CD4-positive, alpha-beta T cell (primary cell): Measurements from ENCODE around the gene CDCP2. TPM values are rescaled to one million over a fixed set of nuclear protein-coding genes. Genes with fewer than 3 reads are reported as not detected.

ENCODE experiments used
- ATAC-seq: fragments of 200-7000 bp; cut with Tn5 transposase; one replicate; pipeline ENCODE4 v1.10.0; 2022; ENCODE audit warnings: mild to moderate bottlenecking; ENCODE audit not compliant: poor library complexity
- CTCF ChIA-PET: fragments of 350-600 bp; sonication (Branson Sonifier 250); formaldehyde crosslinking; loops from one replicate; lab custom pipeline; 2021; ENCODE audit warnings: antibody characterized with exemption, inconsistent platforms; lab: Charles Lee
- POLR2A ChIA-PET: fragments of 350-600 bp; sonication (Branson Sonifier 250); formaldehyde crosslinking; loops from one replicate; lab custom pipeline; 2021; ENCODE audit warnings: antibody characterized with exemption, inconsistent platforms; lab: Charles Lee
- DNase-seq, 14 experiments: peaks; one replicate each; pipeline ENCODE4 v3.0.0-alpha.2; 2013 to 2020; ENCODE audit warnings: mixed read lengths in 2 of 14
- H3K27ac ChIP-seq, 2 donors: one replicate each; pipeline versions ENCODE4 v1.5.1 to v1.7.0; 2013; ENCODE audit warnings: low read length in 2 of 2, low read depth in 1 of 2, mild to moderate bottlenecking in 1 of 2
- H3K27me3 ChIP-seq, 2 experiments: 1 replicate in 1 of 2; 2 replicates in 1 of 2; pipeline versions ENCODE4 v1.6.1 to v1.7.0; 2013; ENCODE audit warnings: low read length in 2 of 2, control low read depth in 1 of 2, mild to moderate bottlenecking in 1 of 2, moderate library complexity in 1 of 2; ENCODE audit not compliant: insufficient read depth in 2 of 2, control insufficient read depth in 1 of 2
- H3K36me3 ChIP-seq: one replicate; pipeline ENCODE4 v1.6.1; 2013; ENCODE audit warnings: low read length, control low read depth; ENCODE audit not compliant: insufficient read depth
- H3K4me1 ChIP-seq: one replicate; pipeline ENCODE4 v1.6.1; 2013; ENCODE audit warnings: low read length, control low read depth; ENCODE audit not compliant: insufficient read depth
- H3K4me3 ChIP-seq: one replicate; pipeline ENCODE4 v1.5.1; 2013; ENCODE audit warnings: mild to moderate bottlenecking, low read length, moderate library complexity
- H3K9me3 ChIP-seq, 2 experiments: 1 replicate in 1 of 2; 2 replicates in 1 of 2; pipeline versions ENCODE4 v1.6.1 to v1.7.0; 2013; ENCODE audit warnings: low read length in 2 of 2, mild to moderate bottlenecking in 2 of 2, control low read depth in 1 of 2, moderate library complexity in 1 of 2; ENCODE audit not compliant: control insufficient read depth in 1 of 2, insufficient read depth in 1 of 2
- H3K27ac Mint-ChIP-seq: one replicate; pipeline ENCODE4 v1.8.0; 2020; ENCODE audit warnings: mixed read lengths
- H3K27me3 Mint-ChIP-seq: one replicate; pipeline ENCODE4 v1.8.0; 2021; ENCODE audit warnings: mixed read lengths
- H3K36me3 Mint-ChIP-seq: one replicate; pipeline ENCODE4 v1.8.0; 2021; ENCODE audit warnings: low read depth, mixed read lengths
- H3K4me1 Mint-ChIP-seq: one replicate; pipeline ENCODE4 v1.8.0; 2021; ENCODE audit warnings: low read depth, mixed read lengths
- H3K4me3 Mint-ChIP-seq: one replicate; pipeline ENCODE4 v1.8.0; 2020; ENCODE audit warnings: mild to moderate bottlenecking, mixed read lengths
- H3K9me3 Mint-ChIP-seq: one replicate; pipeline ENCODE4 v1.8.0; 2020; ENCODE audit warnings: mixed read lengths
- intact Hi-C, 2 experiments: fragments of 100-400 bp; cut with DNase I in 1 of 2; cut with micrococcal nuclease in 1 of 2; formaldehyde crosslinking; loops; one replicate each; pipeline versions ENCODE4 v1.15.1 to v1.9.0; 2023 to 2025; cut with DNase I, micrococcal nuclease
- total RNA-seq, 174 experiments: library from RNA in 2 of 174; stranded (reverse) in 2 of 174; gene quantifications; one replicate each; pipeline ENCODE4 v1.2.3 and lab custom pipeline; 2021 to 2026
- TF ChIP-seq, protein P1 (sequence below): fragments of 200-600 bp; IDR thresholded peaks from one replicate; pipeline ENCODE4 v1.8.0; 2022; ENCODE audit warnings: antibody characterized with exemption, mild to moderate bottlenecking

The CDCP2 gene
- total RNA-seq, 2 experiments from 2014 or later: not detected

DNA sequence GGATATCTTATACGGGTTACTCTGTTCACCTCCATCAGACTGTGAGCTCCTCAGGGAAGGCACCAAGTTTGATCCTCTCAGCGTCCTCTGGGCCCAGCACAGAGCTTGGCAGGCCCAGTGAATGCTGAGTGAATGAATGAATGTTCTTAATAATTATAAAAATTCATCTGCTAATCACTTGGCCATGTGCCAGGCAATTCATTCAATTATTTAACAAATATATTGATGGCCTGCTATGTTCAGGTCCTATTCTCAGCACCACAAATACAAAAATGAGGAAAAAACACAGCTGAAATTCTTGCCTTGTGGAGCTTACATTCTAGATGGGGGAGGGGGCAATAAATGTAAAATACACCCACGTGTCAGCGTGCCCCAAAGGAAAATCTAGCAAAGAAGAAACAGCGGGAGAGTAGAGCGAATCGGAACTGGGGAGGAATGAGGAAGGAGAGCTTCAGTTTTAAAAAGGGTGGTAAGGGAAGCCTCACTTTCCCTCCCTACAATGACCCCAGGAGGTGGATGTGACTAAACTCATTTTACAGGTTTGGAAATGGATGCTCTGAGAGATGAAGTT is 15.8 kb downstream of the CDCP2 start:
- Histone ChIP-seq H3K9me3 (peaks cover 0 to 4% of the 10 kb centered on the region in 2 experiments), H3K4me1 (no peaks in the 10 kb centered on the region), H3K36me3 (no peaks in the 10 kb centered on the region), H3K27me3 (no peaks in the 10 kb centered on the region), H3K27ac (no peak overlapping the region), H3K4me3 (no peak overlapping the region)
- Mint-ChIP-seq H3K4me1 (no peaks in the 10 kb centered on the region), H3K36me3 (no peaks in the 10 kb centered on the region), H3K27me3 (no peaks in the 10 kb centered on the region), H3K27ac (no peak overlapping the region), H3K4me3 (no peak overlapping the region), H3K9me3 (no peaks in the 10 kb centered on the region)
- ChIA-PET POLR2A (no interaction called here), CTCF (no interaction called here)
- intact Hi-C loops: no loop called here
- DNase-seq: no peak
- TF ChIP-seq, protein P1, sequence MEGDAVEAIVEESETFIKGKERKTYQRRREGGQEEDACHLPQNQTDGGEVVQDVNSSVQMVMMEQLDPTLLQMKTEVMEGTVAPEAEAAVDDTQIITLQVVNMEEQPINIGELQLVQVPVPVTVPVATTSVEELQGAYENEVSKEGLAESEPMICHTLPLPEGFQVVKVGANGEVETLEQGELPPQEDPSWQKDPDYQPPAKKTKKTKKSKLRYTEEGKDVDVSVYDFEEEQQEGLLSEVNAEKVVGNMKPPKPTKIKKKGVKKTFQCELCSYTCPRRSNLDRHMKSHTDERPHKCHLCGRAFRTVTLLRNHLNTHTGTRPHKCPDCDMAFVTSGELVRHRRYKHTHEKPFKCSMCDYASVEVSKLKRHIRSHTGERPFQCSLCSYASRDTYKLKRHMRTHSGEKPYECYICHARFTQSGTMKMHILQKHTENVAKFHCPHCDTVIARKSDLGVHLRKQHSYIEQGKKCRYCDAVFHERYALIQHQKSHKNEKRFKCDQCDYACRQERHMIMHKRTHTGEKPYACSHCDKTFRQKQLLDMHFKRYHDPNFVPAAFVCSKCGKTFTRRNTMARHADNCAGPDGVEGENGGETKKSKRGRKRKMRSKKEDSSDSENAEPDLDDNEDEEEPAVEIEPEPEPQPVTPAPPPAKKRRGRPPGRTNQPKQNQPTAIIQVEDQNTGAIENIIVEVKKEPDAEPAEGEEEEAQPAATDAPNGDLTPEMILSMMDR: no peak
- ATAC-seq: no peak

DNA sequence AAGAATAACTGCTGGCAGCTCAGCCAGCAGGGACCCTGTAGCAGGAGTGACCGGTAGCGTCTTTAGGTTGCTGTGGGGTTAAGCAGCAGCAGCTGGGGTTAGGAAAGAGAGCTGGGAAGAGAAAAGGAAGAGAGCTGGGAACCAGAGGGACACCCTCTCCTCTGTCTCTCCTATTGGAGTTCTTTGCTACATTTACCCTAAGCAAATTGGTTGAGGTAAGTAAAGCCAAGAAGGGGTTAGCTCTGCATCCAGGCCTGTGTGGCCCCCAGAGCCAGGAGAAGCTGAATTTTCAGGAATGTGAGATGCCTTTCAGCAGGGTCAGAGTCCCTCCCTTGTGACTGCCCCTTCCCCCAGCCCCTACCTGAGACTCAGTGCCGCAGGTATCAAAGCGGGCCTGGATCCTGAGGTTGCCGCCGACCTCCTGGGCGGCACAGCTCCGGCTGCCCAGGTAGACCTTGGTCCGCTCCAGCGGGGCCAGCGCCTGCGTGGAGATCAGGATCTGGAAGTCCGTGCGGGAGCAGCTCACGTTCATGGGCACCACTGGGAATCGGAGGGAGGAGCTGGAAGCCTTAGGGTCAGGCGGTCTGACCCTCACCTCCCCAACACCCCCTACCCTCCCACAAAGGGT is 16.4 kb downstream of the CDCP2 start:
- no peak for ATAC-seq
- no peak overlapping the region for H3K27ac Mint-ChIP-seq
- intact Hi-C loops: no loop called here
- CTCF ChIA-PET: interaction anchor here (0.6 kb wide), 1 partner anchor 8 kb away, joined by 3 read pairs; no protein-coding TSS in a partner anchor
- Histone ChIP-seq H3K4me1 (no peaks in the 10 kb centered on the region), H3K27ac (no peak overlapping the region), H3K27me3 (no peaks in the 10 kb centered on the region), H3K4me3 (no peak overlapping the region), H3K9me3 (peaks cover 0 to 4% of the 10 kb centered on the region in 2 experiments), H3K36me3 (no peaks in the 10 kb centered on the region)
- no peak for DNase-seq
- POLR2A ChIA-PET: no interaction called here
- H3K27me3 Mint-ChIP-seq: no peaks in the 10 kb centered on the region
- no peaks in the 10 kb centered on the region for H3K36me3 Mint-ChIP-seq
- H3K4me3 Mint-ChIP-seq: no peak overlapping the region
- H3K4me1 Mint-ChIP-seq: no peaks in the 10 kb centered on the region
- no peaks in the 10 kb centered on the region for H3K9me3 Mint-ChIP-seq
- TF ChIP-seq, protein P1: no peak

DNA sequence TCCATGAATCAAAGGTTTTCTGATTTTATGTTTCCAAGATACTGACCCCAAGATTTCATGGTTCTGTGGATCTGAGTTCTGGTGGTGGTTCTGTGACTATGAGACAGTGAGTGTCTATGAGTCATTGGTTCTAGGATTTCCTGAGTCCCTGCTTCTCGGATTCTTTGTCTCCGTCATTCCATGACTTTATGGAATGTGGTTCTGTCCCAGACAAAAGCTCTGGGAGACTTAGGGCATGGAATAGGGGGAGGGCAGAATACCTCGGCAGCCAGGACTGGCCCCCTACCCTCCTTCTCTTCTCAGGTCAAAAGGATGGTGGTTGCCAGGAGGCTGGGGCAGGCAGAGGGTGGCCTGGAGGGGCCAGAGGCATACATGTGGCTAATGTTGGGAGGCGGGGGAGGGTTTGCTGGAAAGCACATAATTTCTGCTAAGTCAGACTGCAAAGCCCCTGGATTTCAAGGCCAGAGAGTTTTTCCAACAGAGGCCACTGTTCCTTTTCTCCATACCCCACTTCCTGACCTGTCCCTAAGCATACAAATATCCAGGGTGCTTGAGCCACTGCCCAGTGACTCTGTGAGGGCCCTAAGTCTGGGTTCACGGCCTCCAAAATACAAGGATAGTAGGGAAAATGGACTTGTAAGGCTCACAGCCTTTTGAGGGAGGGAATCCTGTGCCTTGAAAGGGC is 17.2 kb downstream of the CDCP2 start:
- TF ChIP-seq, protein P1: no peak
- DNase-seq (no peak), ATAC-seq (no peak)
- H3K27me3 Mint-ChIP-seq: no peaks in the 10 kb centered on the region
- Histone ChIP-seq H3K4me1 (no peaks in the 10 kb centered on the region), H3K27ac (no peak overlapping the region), H3K36me3 (no peaks in the 10 kb centered on the region), H3K9me3 (peaks cover 0 to 4% of the 10 kb centered on the region in 2 experiments), H3K27me3 (no peaks in the 10 kb centered on the region), H3K4me3 (no peak overlapping the region)
- no peaks in the 10 kb centered on the region for H3K9me3 Mint-ChIP-seq
- ChIA-PET POLR2A (no interaction called here), CTCF (no interaction called here)
- no peaks in the 10 kb centered on the region for H3K36me3 Mint-ChIP-seq
- no peak overlapping the region for H3K4me3 Mint-ChIP-seq
- no peaks in the 10 kb centered on the region for H3K4me1 Mint-ChIP-seq
- H3K27ac Mint-ChIP-seq: no peak overlapping the region
- intact Hi-C loops: no loop called here
